GM23338 (cell line): ENCODE data around the gene RASA3. TPM values are rescaled to one million over a fixed set of nuclear protein-coding genes. Genes with fewer than 3 reads are reported as not detected.
"Not testable (repeated sequence)": the region's sequence is repeated elsewhere in the genome, so short reads cannot be mapped to it uniquely, and the experiment has no call there.

Experiments
- ATAC-seq: fragments of 200-7000 bp; cut with Tn5 transposase; 3 replicates; pipeline ENCODE4 v1.9.1; 2020
- DNase-seq: peaks from one replicate; pipeline ENCODE4 v3.0.0-alpha.2; 2015; ENCODE audit warnings: low spot score
- H2AFZ ChIP-seq: fragments of 200-600 bp; sonication (generic); 2 replicates; pipeline ENCODE4 v1.8.0; 2016; ENCODE audit warnings: antibody characterized with exemption, mild to moderate bottlenecking, moderate library complexity
- H3F3A ChIP-seq: fragments of 200-600 bp; sonication (generic); replicated peaks from 2 replicates; pipeline ENCODE4 v1.8.0; 2017; ENCODE audit warnings: antibody characterized with exemption, mixed run types, low read depth
- H3K27ac ChIP-seq: fragments of 200-600 bp; sonication (generic); 2 replicates; pipeline ENCODE4 v1.6.1; 2016; ENCODE audit warnings: low read depth
- H3K27me3 ChIP-seq: fragments of 200-600 bp; sonication (generic); 2 replicates; pipeline ENCODE4 v1.8.0; 2016; ENCODE audit warnings: mild to moderate bottlenecking, mixed run types, moderate library complexity; ENCODE audit not compliant: insufficient read depth
- H3K36me3 ChIP-seq: fragments of 200-600 bp; sonication (generic); 2 replicates; pipeline ENCODE4 v1.8.0; 2016; ENCODE audit warnings: mild to moderate bottlenecking; ENCODE audit not compliant: insufficient read depth
- H3K4me1 ChIP-seq: fragments of 200-600 bp; sonication (generic); 2 replicates; pipeline ENCODE4 v1.8.0; 2016; ENCODE audit warnings: mild to moderate bottlenecking, moderate library complexity; ENCODE audit not compliant: insufficient read depth
- H3K4me2 ChIP-seq: fragments of 200-600 bp; sonication (generic); 2 replicates; pipeline ENCODE4 v1.7.1; 2017; ENCODE audit warnings: mixed run types
- H3K4me3 ChIP-seq: fragments of 200-600 bp; sonication (generic); 2 replicates; pipeline ENCODE4 v1.6.1; 2016; ENCODE audit warnings: mixed run types
- H3K79me2 ChIP-seq: fragments of 200-600 bp; sonication (generic); replicated peaks from 2 replicates; pipeline ENCODE4 v1.8.0; 2017; ENCODE audit warnings: mild to moderate bottlenecking; ENCODE audit not compliant: insufficient read depth
- H3K9me2 ChIP-seq: fragments of 200-600 bp; sonication (generic); 2 replicates; pipeline ENCODE4 v1.8.0; 2017; ENCODE audit not compliant: insufficient read depth
- H4K20me1 ChIP-seq: fragments of 200-600 bp; sonication (generic); replicated peaks from 2 replicates; pipeline ENCODE4 v1.8.0; 2017; ENCODE audit warnings: mild to moderate bottlenecking; ENCODE audit not compliant: insufficient read depth
- H3K27ac Mint-ChIP-seq: 2 replicates; pipeline ENCODE4 v1.8.0; 2020; ENCODE audit warnings: inconsistent platforms, mild to moderate bottlenecking, moderate library complexity, mixed read lengths
- H3K27me3 Mint-ChIP-seq: 3 replicates; pipeline ENCODE4 v1.8.0; 2022; ENCODE audit warnings: low read depth, mild to moderate bottlenecking, moderate library complexity, mixed read lengths, inconsistent platforms; ENCODE audit not compliant: insufficient read depth, poor library complexity
- H3K36me3 Mint-ChIP-seq: 3 replicates; pipeline ENCODE4 v1.8.0; 2021; ENCODE audit warnings: low read depth, mild to moderate bottlenecking, inconsistent platforms, moderate library complexity, mixed read lengths
- H3K4me1 Mint-ChIP-seq: 3 replicates; pipeline ENCODE4 v1.8.0; 2020; ENCODE audit warnings: mild to moderate bottlenecking, inconsistent platforms, mixed read lengths
- H3K4me3 Mint-ChIP-seq: 3 replicates; pipeline ENCODE4 v1.8.0; 2021; ENCODE audit warnings: moderate library complexity, mild to moderate bottlenecking, inconsistent platforms, mixed read lengths
- H3K9me3 Mint-ChIP-seq: 3 replicates; pipeline ENCODE4 v1.8.0; 2020; ENCODE audit warnings: moderate library complexity, mild to moderate bottlenecking, inconsistent platforms, mixed read lengths
- ETS1 ChIP-seq: IDR thresholded peaks from 2 replicates; pipeline ENCODE4 v1.6.1; 2016; ENCODE audit warnings: antibody characterized with exemption
- ZNF114 ChIP-seq: fragments of 250-450 bp; sonication (Bioruptor Pico); IDR thresholded peaks from 2 replicates; pipeline ENCODE4 v1.5.0; 2020; ENCODE audit warnings: mild to moderate bottlenecking, moderate library complexity
- polyA plus RNA-seq: library from polyadenylated mRNA; unstranded; fragments of >200 nt; fragmentation: Nextera tagmentation; extraction: Ambion mirVana; gene quantifications from 2 replicates; pipeline ENCODE4 v1.2.1, GENCODE V29; 2016
- total RNA-seq: library from RNA; depleted of rRNA; stranded (reverse); fragments of >200 nt; shearing (Covaris generic); gene quantifications from 2 replicates; pipeline ENCODE4 v1.2.3, GENCODE V29; 2014
- TF ChIP-seq, protein P1 (sequence below), 2 experiments: fragments of 200-600 bp in 1 of 2; sonication (generic) in 1 of 2; conservative IDR thresholded peaks; 2 replicates each; pipeline versions ENCODE4 v1.5.1 to v1.6.1; 2016 to 2017; ENCODE audit warnings: antibody characterized with exemption in 2 of 2, low read depth in 2 of 2, mild to moderate bottlenecking in 2 of 2, moderate library complexity in 1 of 2
- TF ChIP-seq, protein P2 (sequence below): fragments of 250-450 bp; sonication (Bioruptor Pico); IDR thresholded peaks from 2 replicates; pipeline ENCODE4 v1.5.0; 2020; ENCODE audit warnings: mild to moderate bottlenecking, moderate library complexity

The RASA3 gene
- total and polyA plus RNA-seq, 2 experiments from 2014 or later: 11.2 to 20.7 TPM

DNA sequence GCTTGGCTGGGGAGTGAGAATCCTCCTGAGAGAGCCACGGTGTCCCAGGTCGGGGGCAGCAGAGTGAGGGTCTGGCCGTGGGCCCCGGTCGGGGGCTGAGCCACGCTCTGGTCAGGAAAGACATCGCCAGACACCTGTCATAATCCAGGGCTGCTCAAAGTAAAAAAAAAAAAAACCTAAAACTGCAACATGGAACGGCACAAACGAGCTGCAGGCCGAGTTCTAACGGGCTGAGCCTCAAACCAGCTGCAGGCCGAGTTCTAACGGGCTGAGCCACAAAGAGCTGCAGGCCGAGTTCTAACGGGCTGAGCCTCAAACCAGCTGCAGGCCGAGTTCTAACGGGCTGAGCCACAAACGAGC is 21.6 kb downstream of the RASA3 start:
- H3K27ac ChIP-seq, H3K36me3 ChIP-seq, H3K4me3 ChIP-seq, H3K4me3 Mint-ChIP-seq, H3K9me3 Mint-ChIP-seq, H3K4me1 ChIP-seq, H3K27me3 ChIP-seq, H3K4me2 ChIP-seq, H4K20me1 ChIP-seq, H2AFZ ChIP-seq, DNase-seq, ATAC-seq, H3K9me2 ChIP-seq, H3F3A ChIP-seq: not testable (repeated sequence)
- Mint-ChIP-seq H3K4me1 (peaks cover 56% of the 10 kb centered on the region), H3K36me3 (peaks cover 19% of the 10 kb centered on the region; the same call in 2 of the 3 replicates), H3K27ac (peak overlapping the region; percentile 89), H3K27me3 (peaks cover 13% of the 10 kb centered on the region)
- peaks cover 68% of the 10 kb centered on the region for H3K79me2 ChIP-seq

GRCh38 chr13:114110091-114110829 is 22.2 kb downstream of the RASA3 start:
- H3K36me3 Mint-ChIP-seq: peaks cover 14% of the 10 kb centered on the region; the same call in 2 of the 3 replicates
- H3K27me3 ChIP-seq: no peaks in the 10 kb centered on the region
- H3F3A ChIP-seq: no peaks in the 10 kb centered on the region
- H3K4me1 ChIP-seq: peaks cover 8% of the 10 kb centered on the region; the same call in 1 of the 2 replicates
- H4K20me1 ChIP-seq: no peaks in the 10 kb centered on the region; the same call in 1 of the 2 replicates
- H3K36me3 ChIP-seq: no peaks in the 10 kb centered on the region
- H2AFZ ChIP-seq: no peak overlapping the region
- peak overlapping the region; percentile 89 for H3K27ac Mint-ChIP-seq
- no peak overlapping the region for H3K4me3 ChIP-seq
- ATAC-seq (peak; percentile 32), DNase-seq (peak; percentile 50)
- peaks cover 51% of the 10 kb centered on the region for H3K4me1 Mint-ChIP-seq
- TF ChIP-seq, protein P1, sequence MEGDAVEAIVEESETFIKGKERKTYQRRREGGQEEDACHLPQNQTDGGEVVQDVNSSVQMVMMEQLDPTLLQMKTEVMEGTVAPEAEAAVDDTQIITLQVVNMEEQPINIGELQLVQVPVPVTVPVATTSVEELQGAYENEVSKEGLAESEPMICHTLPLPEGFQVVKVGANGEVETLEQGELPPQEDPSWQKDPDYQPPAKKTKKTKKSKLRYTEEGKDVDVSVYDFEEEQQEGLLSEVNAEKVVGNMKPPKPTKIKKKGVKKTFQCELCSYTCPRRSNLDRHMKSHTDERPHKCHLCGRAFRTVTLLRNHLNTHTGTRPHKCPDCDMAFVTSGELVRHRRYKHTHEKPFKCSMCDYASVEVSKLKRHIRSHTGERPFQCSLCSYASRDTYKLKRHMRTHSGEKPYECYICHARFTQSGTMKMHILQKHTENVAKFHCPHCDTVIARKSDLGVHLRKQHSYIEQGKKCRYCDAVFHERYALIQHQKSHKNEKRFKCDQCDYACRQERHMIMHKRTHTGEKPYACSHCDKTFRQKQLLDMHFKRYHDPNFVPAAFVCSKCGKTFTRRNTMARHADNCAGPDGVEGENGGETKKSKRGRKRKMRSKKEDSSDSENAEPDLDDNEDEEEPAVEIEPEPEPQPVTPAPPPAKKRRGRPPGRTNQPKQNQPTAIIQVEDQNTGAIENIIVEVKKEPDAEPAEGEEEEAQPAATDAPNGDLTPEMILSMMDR (conservative IDR thresholded peaks at IDR 0.05; ENCODE audit: low read depth in 2 of 2): peak in 1 of 2 experiments; percentile 34; a peak in 2 of 4 replicates
- no peak for TF ChIP-seq ETS1
- no peak overlapping the region for H3K27ac ChIP-seq
- no peaks in the 10 kb centered on the region for H3K9me3 Mint-ChIP-seq
- peaks cover 68% of the 10 kb centered on the region for H3K79me2 ChIP-seq
- H3K4me2 ChIP-seq: no peak overlapping the region
- no peak overlapping the region for H3K4me3 Mint-ChIP-seq
- peaks cover 13% of the 10 kb centered on the region for H3K27me3 Mint-ChIP-seq
- no peaks in the 10 kb centered on the region for H3K9me2 ChIP-seq

DNA sequence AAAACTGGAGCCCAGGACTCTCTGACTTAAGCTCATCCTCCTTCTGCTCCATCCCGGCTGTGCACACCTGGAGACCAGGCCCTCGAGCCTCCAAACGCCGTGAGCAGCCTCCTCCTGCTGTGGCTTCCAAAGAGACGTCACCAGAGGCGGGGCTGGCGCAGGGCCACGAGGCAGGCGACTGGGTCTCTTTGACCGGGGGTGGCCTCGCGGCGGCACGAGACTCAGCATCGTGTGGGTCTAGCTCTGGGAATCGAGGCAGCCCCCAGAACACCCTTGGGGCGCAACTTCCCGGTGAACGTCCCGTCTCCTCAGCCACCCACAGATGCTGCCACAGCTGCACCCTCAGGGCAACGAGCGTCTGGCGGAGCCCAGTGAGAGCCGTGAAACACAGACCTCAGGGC is 22.8 kb downstream of the RASA3 start:
- H3K36me3 Mint-ChIP-seq: peaks cover 12% of the 10 kb centered on the region; the same call in 2 of the 3 replicates
- no peak overlapping the region for H2AFZ ChIP-seq
- H3K27me3 Mint-ChIP-seq: peaks cover 13% of the 10 kb centered on the region
- peaks cover 48% of the 10 kb centered on the region for H3K4me1 Mint-ChIP-seq
- peaks cover 70% of the 10 kb centered on the region for H3K79me2 ChIP-seq
- no peak overlapping the region for H3K4me3 Mint-ChIP-seq
- no peaks in the 10 kb centered on the region for H3K27me3 ChIP-seq
- H3K4me1 ChIP-seq: peaks cover 8% of the 10 kb centered on the region; the same call in 1 of the 2 replicates
- DNase-seq: no peak
- H3K9me2 ChIP-seq: no peaks in the 10 kb centered on the region
- no peak overlapping the region for H3K4me2 ChIP-seq
- no peak overlapping the region for H3K4me3 ChIP-seq
- no peaks in the 10 kb centered on the region for H3F3A ChIP-seq
- H3K36me3 ChIP-seq: no peaks in the 10 kb centered on the region
- ATAC-seq: peak; percentile 23
- peak overlapping the region; percentile 36; the same call in 1 of the 2 replicates for H3K27ac Mint-ChIP-seq
- no peaks in the 10 kb centered on the region; the same call in 1 of the 2 replicates for H4K20me1 ChIP-seq
- H3K9me3 Mint-ChIP-seq: no peaks in the 10 kb centered on the region
- H3K27ac ChIP-seq: no peak overlapping the region
- TF ChIP-seq, protein P2, sequence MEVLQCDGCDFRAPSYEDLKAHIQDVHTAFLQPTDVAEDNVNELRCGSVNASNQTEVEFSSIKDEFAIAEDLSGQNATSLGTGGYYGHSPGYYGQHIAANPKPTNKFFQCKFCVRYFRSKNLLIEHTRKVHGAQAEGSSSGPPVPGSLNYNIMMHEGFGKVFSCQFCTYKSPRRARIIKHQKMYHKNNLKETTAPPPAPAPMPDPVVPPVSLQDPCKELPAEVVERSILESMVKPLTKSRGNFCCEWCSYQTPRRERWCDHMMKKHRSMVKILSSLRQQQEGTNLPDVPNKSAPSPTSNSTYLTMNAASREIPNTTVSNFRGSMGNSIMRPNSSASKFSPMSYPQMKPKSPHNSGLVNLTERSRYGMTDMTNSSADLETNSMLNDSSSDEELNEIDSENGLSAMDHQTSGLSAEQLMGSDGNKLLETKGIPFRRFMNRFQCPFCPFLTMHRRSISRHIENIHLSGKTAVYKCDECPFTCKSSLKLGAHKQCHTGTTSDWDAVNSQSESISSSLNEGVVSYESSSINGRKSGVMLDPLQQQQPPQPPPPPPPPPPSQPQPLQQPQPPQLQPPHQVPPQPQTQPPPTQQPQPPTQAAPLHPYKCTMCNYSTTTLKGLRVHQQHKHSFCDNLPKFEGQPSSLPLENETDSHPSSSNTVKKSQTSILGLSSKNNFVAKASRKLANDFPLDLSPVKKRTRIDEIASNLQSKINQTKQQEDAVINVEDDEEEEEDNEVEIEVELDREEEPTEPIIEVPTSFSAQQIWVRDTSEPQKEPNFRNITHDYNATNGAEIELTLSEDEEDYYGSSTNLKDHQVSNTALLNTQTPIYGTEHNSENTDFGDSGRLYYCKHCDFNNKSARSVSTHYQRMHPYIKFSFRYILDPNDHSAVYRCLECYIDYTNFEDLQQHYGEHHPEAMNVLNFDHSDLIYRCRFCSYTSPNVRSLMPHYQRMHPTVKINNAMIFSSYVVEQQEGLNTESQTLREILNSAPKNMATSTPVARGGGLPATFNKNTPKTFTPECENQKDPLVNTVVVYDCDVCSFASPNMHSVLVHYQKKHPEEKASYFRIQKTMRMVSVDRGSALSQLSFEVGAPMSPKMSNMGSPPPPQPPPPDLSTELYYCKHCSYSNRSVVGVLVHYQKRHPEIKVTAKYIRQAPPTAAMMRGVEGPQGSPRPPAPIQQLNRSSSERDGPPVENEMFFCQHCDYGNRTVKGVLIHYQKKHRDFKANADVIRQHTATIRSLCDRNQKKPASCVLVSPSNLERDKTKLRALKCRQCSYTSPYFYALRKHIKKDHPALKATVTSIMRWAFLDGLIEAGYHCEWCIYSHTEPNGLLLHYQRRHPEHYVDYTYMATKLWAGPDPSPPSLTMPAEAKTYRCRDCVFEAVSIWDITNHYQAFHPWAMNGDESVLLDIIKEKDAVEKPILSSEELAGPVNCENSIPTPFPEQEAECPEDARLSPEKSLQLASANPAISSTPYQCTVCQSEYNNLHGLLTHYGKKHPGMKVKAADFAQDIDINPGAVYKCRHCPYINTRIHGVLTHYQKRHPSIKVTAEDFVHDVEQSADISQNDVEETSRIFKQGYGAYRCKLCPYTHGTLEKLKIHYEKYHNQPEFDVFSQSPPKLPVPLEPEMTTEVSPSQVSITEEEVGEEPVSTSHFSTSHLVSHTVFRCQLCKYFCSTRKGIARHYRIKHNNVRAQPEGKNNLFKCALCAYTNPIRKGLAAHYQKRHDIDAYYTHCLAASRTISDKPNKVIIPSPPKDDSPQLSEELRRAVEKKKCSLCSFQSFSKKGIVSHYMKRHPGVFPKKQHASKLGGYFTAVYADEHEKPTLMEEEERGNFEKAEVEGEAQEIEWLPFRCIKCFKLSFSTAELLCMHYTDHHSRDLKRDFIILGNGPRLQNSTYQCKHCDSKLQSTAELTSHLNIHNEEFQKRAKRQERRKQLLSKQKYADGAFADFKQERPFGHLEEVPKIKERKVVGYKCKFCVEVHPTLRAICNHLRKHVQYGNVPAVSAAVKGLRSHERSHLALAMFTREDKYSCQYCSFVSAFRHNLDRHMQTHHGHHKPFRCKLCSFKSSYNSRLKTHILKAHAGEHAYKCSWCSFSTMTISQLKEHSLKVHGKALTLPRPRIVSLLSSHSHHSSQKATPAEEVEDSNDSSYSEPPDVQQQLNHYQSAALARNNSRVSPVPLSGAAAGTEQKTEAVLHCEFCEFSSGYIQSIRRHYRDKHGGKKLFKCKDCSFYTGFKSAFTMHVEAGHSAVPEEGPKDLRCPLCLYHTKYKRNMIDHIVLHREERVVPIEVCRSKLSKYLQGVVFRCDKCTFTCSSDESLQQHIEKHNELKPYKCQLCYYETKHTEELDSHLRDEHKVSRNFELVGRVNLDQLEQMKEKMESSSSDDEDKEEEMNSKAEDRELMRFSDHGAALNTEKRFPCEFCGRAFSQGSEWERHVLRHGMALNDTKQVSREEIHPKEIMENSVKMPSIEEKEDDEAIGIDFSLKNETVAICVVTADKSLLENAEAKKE (CRISPR knock-in tag): no peak
- no peak for TF ChIP-seq ZNF114 (CRISPR knock-in tag)
- TF ChIP-seq ETS1: no peak
